Transverse colon (tissue), 4 donors: ENCODE measurements around the gene INAVA. TPM values are rescaled to one million over a fixed set of nuclear protein-coding genes. Genes with fewer than 3 reads are reported as not detected.

Experiments used
- DNase-seq: peaks from one replicate; pipeline ENCODE4 v3.0.0-alpha.2; 2019
- H3K27ac ChIP-seq, 4 donors: fragments of 200-600 bp; sonication (generic); 2 replicates each; pipeline ENCODE4 v1.5.1; 2016 to 2018; ENCODE audit warnings: inconsistent platforms in 4 of 4
- H3K27me3 ChIP-seq: fragments of 200-600 bp; sonication (generic); 2 replicates; pipeline ENCODE4 v1.5.1; 2017; ENCODE audit warnings: inconsistent platforms
- H3K36me3 ChIP-seq, 4 donors: fragments of 200-600 bp; sonication (generic); 2 replicates each; pipeline ENCODE4 v1.5.1; 2017 to 2019; ENCODE audit warnings: inconsistent platforms in 4 of 4
- H3K4me1 ChIP-seq, 4 donors: fragments of 200-600 bp; sonication (generic); 2 replicates each; pipeline ENCODE4 v1.5.1; 2017 to 2020; ENCODE audit warnings: inconsistent platforms in 4 of 4
- H3K4me3 ChIP-seq, 4 donors: fragments of 200-600 bp; sonication (generic); 1 replicate in 1 of 4; 2 replicates in 3 of 4; pipeline versions ENCODE4 v1.5.1 to v1.6.1; 2017 to 2019; ENCODE audit warnings: inconsistent platforms in 4 of 4
- H3K9me3 ChIP-seq, 2 donors: fragments of 200-600 bp; sonication (generic); 2 replicates each; pipeline ENCODE4 v1.5.1; 2017 to 2019; ENCODE audit warnings: inconsistent platforms in 2 of 2
- EP300 ChIP-seq: sonication (generic); formaldehyde crosslinking; IDR thresholded peaks from one replicate; pipeline ENCODE4 v1.6.1; 2017; ENCODE audit warnings: antibody characterized with exemption, low read depth
- POLR2A ChIP-seq: fragments of 450-650 bp; IDR thresholded peaks from one replicate; pipeline ENCODE4 v1.6.1; 2016; ENCODE audit warnings: antibody characterized with exemption, mild to moderate bottlenecking, moderate library complexity
- POLR2AphosphoS5 ChIP-seq, 3 donors: sonication (generic); formaldehyde crosslinking; IDR thresholded peaks; one replicate each; pipeline ENCODE4 v1.6.1; 2016; ENCODE audit warnings: antibody characterized with exemption in 3 of 3
- WGBS, 2 donors: methylation state at CpG; one replicate each; pipeline ENCODE4 v1.1.5; 2018; ENCODE audit warnings: low coverage in 1 of 2; 5-methylcytosine and 5-hydroxymethylcytosine counted together
- in situ Hi-C, 4 donors: fragments of 200-750 bp; cut with MboI; loops; one replicate each; pipeline versions ENCODE4 v1.15.0 to v1.15.1; 2017; ENCODE audit warnings: low sequenced_read_pairs in 3 of 4, low pct_ligation_motif_present in 1 of 4, low pct_unique_long_range_greater_than_20kb in 1 of 4
- intact Hi-C: fragments of 100-400 bp; cut with DNase I; formaldehyde crosslinking; loops from one replicate; pipeline ENCODE4 v1.15.1; 2023; ENCODE audit warnings: low total_unique reads
- total RNA-seq, 4 donors: library from RNA; depleted of rRNA; stranded (reverse); fragments of >200 nt; gene quantifications; one replicate each; pipeline ENCODE4 v1.1.0, GENCODE V29; 2016
- TF ChIP-seq, protein P1 (sequence below), 5 experiments: fragments of 200-600 bp in 3 of 5; fragments of 450-650 bp in 2 of 5; sonication (generic) in 3 of 5; IDR thresholded peaks; 1 replicate in 2 of 5; 2 replicates in 3 of 5; pipeline ENCODE4 v1.5.1; 2016 to 2017; ENCODE audit warnings: antibody characterized with exemption in 5 of 5, inconsistent platforms in 3 of 5, mild to moderate bottlenecking in 2 of 5, moderate library complexity in 1 of 5

Gene INAVA
- total RNA-seq, 4 donors from 2014 or later = 139 to 609 (median 265) TPM

DNA sequence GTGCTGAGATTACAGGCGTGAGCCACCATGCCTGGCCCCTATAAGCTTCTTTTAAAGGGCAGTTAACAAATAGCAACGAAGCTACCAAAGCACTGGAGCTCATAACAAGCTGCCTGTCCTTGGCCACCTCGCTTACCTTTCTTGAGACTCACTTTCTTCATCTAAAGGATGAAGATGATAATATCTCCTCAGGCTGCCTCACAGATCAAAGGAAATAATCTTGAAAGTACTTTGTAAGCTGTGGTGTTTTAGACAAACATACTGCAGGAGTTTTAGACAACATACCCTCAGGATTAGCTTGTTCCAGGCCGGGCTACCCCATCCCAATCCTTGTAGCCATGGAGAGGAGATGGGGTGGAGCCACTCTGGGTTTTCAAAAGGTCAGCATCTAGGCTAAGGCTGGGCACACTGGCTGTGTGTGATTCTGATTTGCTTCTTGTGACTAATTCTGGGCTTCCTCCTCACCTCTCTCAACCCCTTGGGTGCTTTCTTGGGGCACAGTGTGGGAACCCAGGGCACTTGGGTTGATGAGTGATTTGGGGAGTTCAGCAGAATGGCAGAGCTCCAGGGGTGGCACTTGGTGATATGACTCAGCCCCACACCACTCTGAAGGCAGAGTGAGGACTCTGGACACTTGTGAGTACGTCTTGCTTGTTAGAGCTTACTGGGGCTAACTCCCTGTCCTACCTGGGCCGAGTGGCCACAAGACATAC lies 16.7 kb upstream of the INAVA start:
- peaks cover 42% of the 10 kb centered on the region for H3K27me3 ChIP-seq
- intact Hi-C loops = no loop called here
- H3K36me3 ChIP-seq = no peaks in the 10 kb centered on the region
- DNase-seq = no peak
- TF ChIP-seq, protein P1, sequence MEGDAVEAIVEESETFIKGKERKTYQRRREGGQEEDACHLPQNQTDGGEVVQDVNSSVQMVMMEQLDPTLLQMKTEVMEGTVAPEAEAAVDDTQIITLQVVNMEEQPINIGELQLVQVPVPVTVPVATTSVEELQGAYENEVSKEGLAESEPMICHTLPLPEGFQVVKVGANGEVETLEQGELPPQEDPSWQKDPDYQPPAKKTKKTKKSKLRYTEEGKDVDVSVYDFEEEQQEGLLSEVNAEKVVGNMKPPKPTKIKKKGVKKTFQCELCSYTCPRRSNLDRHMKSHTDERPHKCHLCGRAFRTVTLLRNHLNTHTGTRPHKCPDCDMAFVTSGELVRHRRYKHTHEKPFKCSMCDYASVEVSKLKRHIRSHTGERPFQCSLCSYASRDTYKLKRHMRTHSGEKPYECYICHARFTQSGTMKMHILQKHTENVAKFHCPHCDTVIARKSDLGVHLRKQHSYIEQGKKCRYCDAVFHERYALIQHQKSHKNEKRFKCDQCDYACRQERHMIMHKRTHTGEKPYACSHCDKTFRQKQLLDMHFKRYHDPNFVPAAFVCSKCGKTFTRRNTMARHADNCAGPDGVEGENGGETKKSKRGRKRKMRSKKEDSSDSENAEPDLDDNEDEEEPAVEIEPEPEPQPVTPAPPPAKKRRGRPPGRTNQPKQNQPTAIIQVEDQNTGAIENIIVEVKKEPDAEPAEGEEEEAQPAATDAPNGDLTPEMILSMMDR (IDR thresholded peaks at IDR 0.05) = no peak
- TF ChIP-seq POLR2A = no peak
- no peak for TF ChIP-seq POLR2AphosphoS5 (IDR thresholded peaks at IDR 0.05)
- TF ChIP-seq EP300 = no peak
- no peaks in the 10 kb centered on the region for H3K9me3 ChIP-seq
- WGBS, 2 donors = 60 to 71% methylated on average over 1 to 6 of the region's 6 CpGs
- H3K4me1 ChIP-seq = peaks cover 0 to 10% (median 8%) of the 10 kb centered on the region in 4 donors
- H3K4me3 ChIP-seq = no peak overlapping the region
- H3K27ac ChIP-seq = no peak overlapping the region
- in situ Hi-C loops = no loop called here

DNA sequence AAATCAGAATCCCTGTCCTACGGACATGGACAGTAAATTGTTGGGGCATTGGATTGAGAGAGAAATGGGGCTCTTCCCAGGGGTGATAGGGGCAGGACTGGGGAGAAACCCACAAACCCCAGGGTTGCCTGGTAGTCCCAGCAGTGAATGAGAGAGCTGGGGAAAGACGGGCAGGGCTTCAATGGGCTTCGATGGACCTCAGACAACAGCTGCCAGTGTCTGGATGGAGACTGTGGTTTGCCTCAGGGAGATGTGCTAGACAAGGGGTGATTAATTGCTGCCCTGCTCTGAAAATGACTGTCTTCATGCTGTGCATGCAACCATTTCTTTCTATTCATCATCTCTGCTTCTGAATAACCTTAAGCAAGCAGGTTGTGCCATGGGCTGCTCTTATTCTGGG lies 14.5 kb upstream of the INAVA start:
- WGBS, 2 donors = 64% methylated on average over 3 of the region's 3 CpGs; no CpG with 5 or more reads in 1 of the 2 donors
- in situ Hi-C loops (no loop called here), intact Hi-C loops (no loop called here)
- Histone ChIP-seq H3K27ac (no peak overlapping the region), H3K36me3 (no peaks in the 10 kb centered on the region), H3K4me1 (no peaks in the 10 kb centered on the region), H3K27me3 (peaks cover 20% of the 10 kb centered on the region), H3K4me3 (no peak overlapping the region), H3K9me3 (no peaks in the 10 kb centered on the region)
- no peak for DNase-seq
- TF ChIP-seq POLR2A = no peak
- no peak for TF ChIP-seq EP300
- no peak for TF ChIP-seq POLR2AphosphoS5 (IDR thresholded peaks at IDR 0.05)
- TF ChIP-seq, protein P1 (IDR thresholded peaks at IDR 0.05) = no peak

DNA sequence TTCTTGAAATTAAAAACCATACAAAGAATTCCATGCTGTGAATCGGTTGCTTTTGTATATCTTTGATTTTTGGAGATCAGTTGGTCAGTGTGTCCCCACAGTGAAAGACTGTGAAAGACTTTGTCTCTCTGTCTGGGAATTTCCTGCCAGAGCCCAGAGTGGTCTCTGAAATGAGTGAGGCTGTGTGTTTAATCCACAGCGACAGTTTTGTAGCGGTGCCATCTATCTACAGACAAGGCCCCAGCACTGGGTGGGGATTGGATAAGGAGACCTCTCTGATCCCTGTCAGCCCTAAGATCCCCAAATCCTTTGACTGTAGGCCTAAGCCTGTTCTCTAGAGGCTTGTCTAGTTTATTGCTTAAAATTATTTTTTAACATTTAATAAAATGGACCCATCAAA lies 11.6 kb upstream of the INAVA start:
- intact Hi-C loops = no loop called here
- WGBS, 2 donors = 80 to 86% methylated on average over 1 to 3 of the region's 3 CpGs
- Histone ChIP-seq H3K9me3 (no peaks in the 10 kb centered on the region), H3K4me3 (no peak overlapping the region), H3K4me1 (no peaks in the 10 kb centered on the region), H3K27me3 (peaks cover 4% of the 10 kb centered on the region), H3K27ac (no peak overlapping the region), H3K36me3 (no peaks in the 10 kb centered on the region)
- in situ Hi-C loops = no loop called here
- DNase-seq = no peak
- TF ChIP-seq EP300 (no peak), POLR2AphosphoS5 (IDR thresholded peaks at IDR 0.05) (no peak), POLR2A (no peak)
- TF ChIP-seq, protein P1 (IDR thresholded peaks at IDR 0.05) = no peak

DNA sequence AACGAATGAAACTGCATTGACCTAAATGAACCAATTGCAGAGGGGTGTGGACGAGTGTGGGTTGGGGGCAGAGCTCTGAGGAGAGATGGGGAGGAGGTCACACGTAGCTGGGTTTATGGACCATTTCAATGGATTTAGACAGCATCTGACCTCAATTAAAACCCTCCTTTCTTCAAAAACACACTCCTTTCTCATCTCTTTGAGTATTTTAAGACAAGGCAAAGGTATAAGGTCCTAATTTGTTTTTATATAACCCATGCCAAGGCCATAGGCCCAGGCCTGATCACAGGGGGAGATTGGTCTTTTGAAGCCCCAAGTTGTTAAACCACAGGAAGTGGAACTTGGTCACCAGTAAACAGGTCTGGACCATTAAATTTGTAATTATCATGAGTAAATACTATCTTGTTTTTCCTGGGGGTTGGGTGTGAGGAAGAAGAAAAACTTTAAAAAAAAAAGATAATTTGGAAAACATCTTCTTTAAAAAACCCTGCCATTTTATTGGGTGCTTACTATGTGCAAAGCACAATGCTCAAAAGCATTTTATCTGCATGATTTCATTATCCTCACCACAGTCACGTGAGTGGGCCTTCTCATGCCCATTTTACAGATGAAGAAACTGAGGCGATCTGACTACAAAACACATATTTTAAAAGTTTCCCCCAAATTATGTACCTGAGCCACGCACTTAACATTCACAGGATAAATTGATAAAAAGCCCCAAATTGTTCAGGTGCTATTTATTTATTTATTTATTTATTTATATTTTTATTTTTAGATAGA lies 8.9 kb upstream of the INAVA start:
- 85 to 87% methylated on average over 6 of the region's 6 CpGs for WGBS, 2 donors
- no peak overlapping the region for H3K4me3 ChIP-seq
- in situ Hi-C loops = no loop called here

More for the DNA sequence above, 8.9 kb upstream of the INAVA start:
- Histone ChIP-seq H3K9me3 (no peaks in the 10 kb centered on the region), H3K27me3 (peaks cover 3% of the 10 kb centered on the region), H3K27ac (no peak overlapping the region), H3K36me3 (no peaks in the 10 kb centered on the region), H3K4me1 (peaks cover 0 to 15% (median 5%) of the 10 kb centered on the region in 4 donors)
- intact Hi-C loops = no loop called here
- DNase-seq = no peak
- TF ChIP-seq EP300 = no peak
